C4-2B (cell line): ENCODE results near the gene CFAP299.

Experiments
- ZFX ChIP-seq: fragments of 450-650 bp; IDR thresholded peaks from 2 replicates; pipeline ENCODE4 v1.6.1; 2017
- TF ChIP-seq, protein P1 (sequence below): fragments of 450-650 bp; conservative IDR thresholded peaks from 2 replicates; pipeline ENCODE4 v1.5.1; 2017; ENCODE audit warnings: mild to moderate bottlenecking

- TF ChIP-seq, protein P1, sequence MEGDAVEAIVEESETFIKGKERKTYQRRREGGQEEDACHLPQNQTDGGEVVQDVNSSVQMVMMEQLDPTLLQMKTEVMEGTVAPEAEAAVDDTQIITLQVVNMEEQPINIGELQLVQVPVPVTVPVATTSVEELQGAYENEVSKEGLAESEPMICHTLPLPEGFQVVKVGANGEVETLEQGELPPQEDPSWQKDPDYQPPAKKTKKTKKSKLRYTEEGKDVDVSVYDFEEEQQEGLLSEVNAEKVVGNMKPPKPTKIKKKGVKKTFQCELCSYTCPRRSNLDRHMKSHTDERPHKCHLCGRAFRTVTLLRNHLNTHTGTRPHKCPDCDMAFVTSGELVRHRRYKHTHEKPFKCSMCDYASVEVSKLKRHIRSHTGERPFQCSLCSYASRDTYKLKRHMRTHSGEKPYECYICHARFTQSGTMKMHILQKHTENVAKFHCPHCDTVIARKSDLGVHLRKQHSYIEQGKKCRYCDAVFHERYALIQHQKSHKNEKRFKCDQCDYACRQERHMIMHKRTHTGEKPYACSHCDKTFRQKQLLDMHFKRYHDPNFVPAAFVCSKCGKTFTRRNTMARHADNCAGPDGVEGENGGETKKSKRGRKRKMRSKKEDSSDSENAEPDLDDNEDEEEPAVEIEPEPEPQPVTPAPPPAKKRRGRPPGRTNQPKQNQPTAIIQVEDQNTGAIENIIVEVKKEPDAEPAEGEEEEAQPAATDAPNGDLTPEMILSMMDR, result no peak
- TF ChIP-seq ZFX, result no peak
Measured at GRCh38 chr4:80986011-80986410, 650.5 kb downstream of the CFAP299 start.
